ENCODE results near the gene NHLRC3. TPM values are rescaled to one million over a fixed set of nuclear protein-coding genes. Genes with fewer than 3 reads are reported as not detected.
"Not testable (repeated sequence)": the region's sequence is repeated elsewhere in the genome, so short reads cannot be mapped to it uniquely, and the experiment has no call there.

NHLRC3 gene, protein sequence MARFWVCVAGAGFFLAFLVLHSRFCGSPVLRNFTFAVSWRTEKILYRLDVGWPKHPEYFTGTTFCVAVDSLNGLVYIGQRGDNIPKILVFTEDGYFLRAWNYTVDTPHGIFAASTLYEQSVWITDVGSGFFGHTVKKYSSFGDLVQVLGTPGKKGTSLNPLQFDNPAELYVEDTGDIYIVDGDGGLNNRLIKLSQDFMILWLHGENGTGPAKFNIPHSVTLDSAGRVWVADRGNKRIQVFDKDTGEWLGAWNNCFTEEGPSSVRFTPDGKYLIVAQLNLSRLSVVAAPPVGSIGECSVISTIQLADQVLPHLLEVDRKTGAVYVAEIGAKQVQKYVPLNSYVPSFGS
- total RNA-seq = 14.5 TPM

DNA sequence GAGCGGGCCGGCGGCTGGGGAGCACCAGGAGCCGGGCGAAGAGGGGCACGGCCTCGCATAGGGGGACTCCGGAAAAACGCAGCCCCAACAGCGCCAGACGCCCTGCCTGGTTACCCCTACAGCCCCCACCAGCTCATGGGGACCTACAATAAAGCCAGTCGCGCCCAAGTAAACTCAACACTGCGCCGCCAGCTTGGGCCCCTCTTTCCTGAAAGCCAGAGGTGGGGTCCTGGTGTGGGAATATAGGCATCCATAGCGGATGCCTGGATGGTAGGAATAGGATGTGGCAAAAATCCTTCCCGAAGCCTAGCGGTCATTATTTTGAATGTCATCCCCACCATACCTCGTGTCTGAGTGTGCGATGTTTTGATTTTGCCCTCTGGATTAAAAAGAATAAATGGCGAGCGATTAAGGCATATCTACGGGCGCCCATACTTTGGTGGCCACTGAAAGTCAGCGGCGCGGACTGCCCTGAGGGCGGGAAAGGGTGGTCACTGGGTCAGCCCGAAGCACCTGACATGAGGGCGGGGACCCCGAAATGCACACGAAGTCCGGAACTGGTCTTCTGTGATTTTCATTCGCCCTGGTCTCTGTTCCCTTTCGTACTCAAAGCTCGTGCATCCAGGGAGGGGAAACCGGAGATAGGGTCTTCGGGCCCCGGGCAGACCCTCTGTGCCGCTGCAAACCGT lies at the start of gene NHLRC3, which contains the start of gene PROSER1:
TSS of gene NHLRC3 (plus strand) at position 577 of the 689 bp plus-strand sequence. CDS start 184 bp downstream, outside the sequence.
TSS of gene PROSER1 (minus strand) at position 210 of the 689 bp plus-strand sequence. CDS start 847 bp downstream, outside the sequence.
- peak in 1 of 2 donors; percentile 95 for DNase-seq (ENCODE audit: extremely low spot score in 2 of 2)
- H3K9me3 ChIP-seq = no peaks in the 10 kb centered on the region
- no peaks in the 10 kb centered on the region for H3K27me3 ChIP-seq
- H3K4me3 ChIP-seq = peak within 1 kb of the TSS; percentile 72 to 74
- H3K36me3 ChIP-seq = no peaks in the 10 kb centered on the region
- intact Hi-C loops (cut with DNase I) = no loop called here
- H3K27ac ChIP-seq = peak within 1 kb of the TSS; percentile 73
- TF ChIP-seq, protein P1, sequence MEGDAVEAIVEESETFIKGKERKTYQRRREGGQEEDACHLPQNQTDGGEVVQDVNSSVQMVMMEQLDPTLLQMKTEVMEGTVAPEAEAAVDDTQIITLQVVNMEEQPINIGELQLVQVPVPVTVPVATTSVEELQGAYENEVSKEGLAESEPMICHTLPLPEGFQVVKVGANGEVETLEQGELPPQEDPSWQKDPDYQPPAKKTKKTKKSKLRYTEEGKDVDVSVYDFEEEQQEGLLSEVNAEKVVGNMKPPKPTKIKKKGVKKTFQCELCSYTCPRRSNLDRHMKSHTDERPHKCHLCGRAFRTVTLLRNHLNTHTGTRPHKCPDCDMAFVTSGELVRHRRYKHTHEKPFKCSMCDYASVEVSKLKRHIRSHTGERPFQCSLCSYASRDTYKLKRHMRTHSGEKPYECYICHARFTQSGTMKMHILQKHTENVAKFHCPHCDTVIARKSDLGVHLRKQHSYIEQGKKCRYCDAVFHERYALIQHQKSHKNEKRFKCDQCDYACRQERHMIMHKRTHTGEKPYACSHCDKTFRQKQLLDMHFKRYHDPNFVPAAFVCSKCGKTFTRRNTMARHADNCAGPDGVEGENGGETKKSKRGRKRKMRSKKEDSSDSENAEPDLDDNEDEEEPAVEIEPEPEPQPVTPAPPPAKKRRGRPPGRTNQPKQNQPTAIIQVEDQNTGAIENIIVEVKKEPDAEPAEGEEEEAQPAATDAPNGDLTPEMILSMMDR (IDR thresholded peaks at IDR 0.05) = no peak
- peak in 1 of 2 donors; percentile 76 for TF ChIP-seq POLR2AphosphoS5 (IDR thresholded peaks at IDR 0.05; ENCODE audit: insufficient read depth in 1 of 2, low read depth in 1 of 2)
- peaks cover 51% of the 10 kb centered on the region for H3K4me1 ChIP-seq

GRCh38 chr13:38990693-38991092 lies 47.6 kb upstream of the NHLRC3 start, which contains the start of gene STOML3:
TSS of gene STOML3 (minus strand) at chr13:38990831. CDS start at chr13:38990721, 110 bp downstream.
- no peaks in the 10 kb centered on the region for H3K27me3 ChIP-seq
- H3K9me3 ChIP-seq = no peaks in the 10 kb centered on the region
- H3K36me3 ChIP-seq = no peaks in the 10 kb centered on the region
- H3K4me3 ChIP-seq = no peak within 1 kb of the TSS
- TF ChIP-seq POLR2AphosphoS5 (IDR thresholded peaks at IDR 0.05; ENCODE audit: insufficient read depth in 1 of 2, low read depth in 1 of 2) = no peak
- TF ChIP-seq, protein P1 (IDR thresholded peaks at IDR 0.05) = no peak
- TF ChIP-seq POLR2A (IDR thresholded peaks at IDR 0.05) = no peak
- intact Hi-C loops (cut with DNase I) = no loop called here
- H3K27ac ChIP-seq = no peak within 1 kb of the TSS
- no peaks in the 10 kb centered on the region for H3K4me1 ChIP-seq
- no peak for DNase-seq (ENCODE audit: extremely low spot score in 2 of 2)

DNA sequence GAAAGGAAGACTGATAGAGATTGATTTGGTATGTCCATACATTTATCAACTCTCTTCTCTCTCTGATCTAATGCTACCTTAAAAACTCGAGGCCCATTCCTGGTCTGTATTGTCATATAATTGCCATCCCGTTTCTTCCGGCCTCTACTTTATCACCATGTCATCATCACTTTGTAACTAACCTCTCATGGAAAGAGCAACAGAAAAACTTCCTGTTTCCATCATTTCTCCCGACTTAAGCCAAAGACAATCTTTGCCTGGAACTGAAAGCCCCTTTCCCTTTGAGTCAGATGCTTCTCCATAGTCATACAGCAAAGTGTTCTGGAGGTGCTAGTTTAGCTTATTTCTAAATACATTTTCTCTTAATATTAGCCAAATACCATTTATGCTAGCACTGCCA lies 44.9 kb upstream of the NHLRC3 start:
- H3K4me3 ChIP-seq = no peak overlapping the region
- no peak overlapping the region for H3K27ac ChIP-seq
- no peak for TF ChIP-seq POLR2AphosphoS5 (IDR thresholded peaks at IDR 0.05; ENCODE audit: insufficient read depth in 1 of 2, low read depth in 1 of 2)
- no peak for TF ChIP-seq POLR2A (IDR thresholded peaks at IDR 0.05)
- TF ChIP-seq, protein P1 (IDR thresholded peaks at IDR 0.05) = no peak
- H3K27me3 ChIP-seq = no peaks in the 10 kb centered on the region
- no peak for DNase-seq (ENCODE audit: extremely low spot score in 2 of 2)
- no peaks in the 10 kb centered on the region for H3K4me1 ChIP-seq
- no peaks in the 10 kb centered on the region for H3K36me3 ChIP-seq
- no peaks in the 10 kb centered on the region for H3K9me3 ChIP-seq
- intact Hi-C loops (cut with DNase I) = no loop called here

DNA sequence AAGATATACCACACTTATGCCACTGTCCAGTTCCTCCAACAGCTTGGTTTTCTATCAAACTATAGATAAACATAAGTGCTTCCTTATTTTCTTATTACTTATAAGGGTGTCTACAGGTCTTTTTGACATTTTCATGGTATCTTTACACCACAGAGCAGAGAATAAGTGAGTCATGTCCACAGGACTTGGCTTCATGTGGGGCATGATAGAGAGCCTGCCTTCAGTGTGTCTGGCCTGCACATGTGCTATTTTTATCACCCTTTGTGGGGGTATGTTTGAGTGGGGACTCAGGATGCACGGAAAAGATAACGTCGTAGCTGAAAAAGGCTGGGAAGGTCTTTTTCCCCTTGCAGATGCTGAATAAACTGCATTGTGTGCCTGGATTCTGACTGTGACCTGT lies 39.5 kb upstream of the NHLRC3 start:
- Histone ChIP-seq H3K4me3 (no peak overlapping the region), H3K9me3 (no peaks in the 10 kb centered on the region), H3K36me3 (no peaks in the 10 kb centered on the region), H3K27me3 (no peaks in the 10 kb centered on the region), H3K27ac (no peak overlapping the region), H3K4me1 (no peaks in the 10 kb centered on the region)
- intact Hi-C loops (cut with DNase I) = no loop called here
- DNase-seq (ENCODE audit: extremely low spot score in 2 of 2) = no peak
- TF ChIP-seq, protein P1 (IDR thresholded peaks at IDR 0.05) = no peak
- no peak for TF ChIP-seq POLR2AphosphoS5 (IDR thresholded peaks at IDR 0.05; ENCODE audit: insufficient read depth in 1 of 2, low read depth in 1 of 2)
- no peak for TF ChIP-seq POLR2A (IDR thresholded peaks at IDR 0.05)

GRCh38 chr13:39006371-39007111 lies 31.7 kb upstream of the NHLRC3 start:
- H3K9me3 ChIP-seq; DNase-seq (ENCODE audit: extremely low spot score in 2 of 2); H3K27me3 ChIP-seq; H3K27ac ChIP-seq; H3K4me1 ChIP-seq; intact Hi-C loops (cut with DNase I): not testable (repeated sequence)
- H3K4me3 ChIP-seq = peak overlapping the region in 1 of 2 donors; percentile 16
- peaks cover 0 to 16% of the 10 kb centered on the region in 2 donors for H3K36me3 ChIP-seq

Data from vagina (tissue), 2 donors.